GM19099 (cell line): ENCODE data around the gene COL23A1.

Experiments
- POLR2A ChIP-seq: IDR thresholded peaks from 3 replicates; pipeline ENCODE4 v1.6.1; 2011; ENCODE audit warnings: low read depth; ENCODE audit not compliant: insufficient read length; ENCODE audit errors: extremely low read depth

COL23A1 gene

DNA sequence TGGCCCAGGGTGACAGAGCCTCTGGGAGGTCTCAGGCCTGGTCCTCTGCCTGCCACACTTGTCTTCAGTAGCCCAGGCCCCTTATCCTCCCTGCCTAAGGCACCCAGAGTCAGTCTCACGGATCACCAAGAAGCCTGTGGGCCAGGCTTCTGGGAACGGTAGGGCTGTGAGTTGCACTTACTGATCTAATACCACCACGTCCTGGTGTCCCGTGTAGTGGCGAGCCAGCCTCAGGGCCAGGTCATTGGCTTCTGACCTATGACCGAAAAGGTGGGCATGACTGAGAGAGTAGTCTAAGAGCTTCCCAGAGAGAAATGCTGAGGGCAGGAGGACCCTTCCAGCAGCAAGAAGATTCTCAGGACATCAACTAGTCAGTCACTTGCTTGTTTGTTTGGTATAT lies 365.0 kb downstream of the COL23A1 start:
- TF ChIP-seq POLR2A: no peak

DNA sequence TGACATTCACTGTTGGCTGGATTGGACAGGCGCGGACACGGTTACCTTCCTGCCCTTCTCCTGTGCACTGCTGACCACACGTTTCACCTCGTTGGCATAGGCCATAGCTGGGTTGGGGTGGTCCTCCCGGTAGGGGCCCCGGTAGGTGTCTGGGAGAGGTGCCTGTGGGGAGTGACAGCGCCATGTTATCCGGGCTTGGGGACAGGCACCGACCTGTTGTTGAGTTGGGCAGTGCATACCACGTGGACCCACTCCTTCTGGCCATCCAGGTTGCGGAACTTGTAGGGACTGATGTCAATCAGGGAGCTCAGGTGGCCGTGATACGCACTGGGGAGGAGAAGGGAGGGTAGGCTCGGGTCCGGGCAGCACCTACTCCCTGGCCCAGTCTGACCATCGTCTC lies 365.8 kb downstream of the COL23A1 start:
- no peak for TF ChIP-seq POLR2A

DNA sequence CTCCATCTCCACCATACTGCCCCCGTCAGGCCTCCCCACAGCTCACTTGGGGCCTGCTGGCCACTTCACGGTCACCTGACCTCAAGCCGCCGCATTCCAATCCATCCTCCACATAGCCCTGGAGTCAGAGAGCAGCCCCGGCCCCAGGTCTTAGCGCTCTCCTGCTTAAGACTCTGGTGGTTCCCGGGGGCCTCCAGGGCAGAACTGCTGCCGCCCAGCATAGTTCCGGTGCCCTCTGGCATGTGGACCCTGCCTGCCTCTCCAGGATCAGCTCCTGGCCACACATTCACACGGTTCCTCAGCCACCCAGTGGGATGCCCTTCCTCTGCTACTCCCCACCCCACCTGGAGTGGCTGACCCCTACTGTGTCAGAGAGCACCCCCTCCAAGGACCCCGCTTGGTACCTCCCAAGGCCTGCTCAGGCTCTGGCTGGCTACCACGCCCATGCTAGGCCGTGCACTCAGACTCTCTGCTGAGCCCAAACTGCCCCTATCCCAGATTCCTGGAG lies 366.3 kb downstream of the COL23A1 start:
- TF ChIP-seq POLR2A: no peak

DNA sequence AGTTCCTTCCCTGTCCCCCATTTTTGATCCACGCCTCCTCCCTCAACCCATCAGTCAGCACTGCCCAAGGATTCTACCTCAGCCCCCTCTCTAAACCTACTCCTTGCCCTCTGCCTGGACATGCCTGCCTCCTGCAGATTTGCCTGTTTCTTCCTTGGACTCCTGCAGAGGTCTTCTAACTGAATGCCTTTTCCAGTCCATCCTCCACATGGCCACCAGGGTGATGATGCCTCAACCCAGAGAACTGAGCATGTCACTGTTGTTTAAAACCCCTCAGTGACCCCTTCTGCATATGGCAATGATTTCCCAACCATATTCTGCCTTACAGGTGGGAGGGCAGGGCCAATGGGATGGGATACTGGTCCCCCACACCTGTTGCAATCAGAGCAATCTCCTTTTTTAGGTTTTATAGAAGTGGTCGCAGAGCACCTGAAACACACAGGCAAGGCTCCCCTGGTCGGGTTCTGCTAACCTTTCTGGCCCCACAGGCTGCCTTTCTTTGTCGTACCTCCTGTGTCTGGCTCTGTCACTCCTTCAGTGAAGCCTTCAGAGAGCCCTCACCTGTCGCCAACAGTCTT lies 366.9 kb downstream of the COL23A1 start:
- no peak for TF ChIP-seq POLR2A

DNA sequence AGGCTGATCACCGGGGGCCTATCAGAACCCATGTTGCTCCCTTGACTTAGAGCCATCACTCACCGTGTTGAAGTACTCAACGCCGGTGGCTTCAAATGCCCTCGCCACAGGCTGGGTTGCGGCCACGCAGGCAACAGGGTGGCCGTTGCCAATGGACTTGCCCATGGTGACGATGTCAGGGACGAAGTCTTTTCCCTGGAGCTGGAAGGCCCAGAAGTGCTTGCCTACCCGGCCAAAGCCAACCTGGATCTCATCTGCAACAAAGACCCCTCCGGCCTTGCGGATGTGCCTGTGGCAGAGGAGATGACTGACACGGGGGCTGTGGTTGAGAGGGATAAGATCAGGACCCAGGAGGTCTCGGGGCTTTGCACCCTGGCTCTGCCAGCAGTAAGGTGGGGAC lies 367.9 kb downstream of the COL23A1 start:
- TF ChIP-seq POLR2A: no peak

DNA sequence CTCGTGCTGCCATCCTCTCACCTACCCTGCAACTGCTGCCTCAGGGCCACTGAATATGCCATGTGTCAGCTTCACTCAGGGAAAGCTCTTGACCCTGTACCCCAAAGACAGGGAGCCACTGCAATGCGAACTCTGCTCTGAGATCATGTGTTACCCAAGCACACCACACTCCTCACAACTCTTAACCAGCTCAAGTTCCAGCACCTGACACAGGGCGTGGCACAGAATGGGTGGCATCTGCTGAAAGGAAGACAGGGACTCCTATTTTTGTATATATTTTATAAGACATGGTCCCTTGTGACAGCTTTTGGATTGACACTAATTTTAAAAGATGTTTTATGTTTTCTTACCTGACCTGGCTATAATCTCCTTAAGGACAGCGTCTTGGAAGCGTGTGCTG lies 368.3 kb downstream of the COL23A1 start:
- TF ChIP-seq POLR2A: no peak

DNA sequence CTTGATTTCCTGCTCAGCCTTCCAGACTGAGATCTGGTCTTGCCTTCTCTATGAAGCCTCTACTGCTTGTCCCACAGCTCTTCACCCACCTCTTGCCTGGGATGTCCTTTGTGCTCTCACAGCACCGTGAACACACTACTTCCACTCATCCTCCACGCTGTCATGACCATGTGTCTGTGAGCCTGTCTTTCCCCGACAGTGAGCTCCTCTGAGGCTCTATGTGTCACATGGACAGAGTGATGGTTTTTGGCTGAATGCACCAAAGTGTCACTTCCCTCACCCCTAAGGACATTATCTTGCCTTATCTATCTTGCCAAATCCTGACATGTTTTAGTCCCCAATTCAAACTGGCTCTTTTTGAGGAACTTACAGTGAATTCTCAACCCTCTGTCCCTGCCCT lies 368.9 kb downstream of the COL23A1 start:
- TF ChIP-seq POLR2A: no peak

DNA sequence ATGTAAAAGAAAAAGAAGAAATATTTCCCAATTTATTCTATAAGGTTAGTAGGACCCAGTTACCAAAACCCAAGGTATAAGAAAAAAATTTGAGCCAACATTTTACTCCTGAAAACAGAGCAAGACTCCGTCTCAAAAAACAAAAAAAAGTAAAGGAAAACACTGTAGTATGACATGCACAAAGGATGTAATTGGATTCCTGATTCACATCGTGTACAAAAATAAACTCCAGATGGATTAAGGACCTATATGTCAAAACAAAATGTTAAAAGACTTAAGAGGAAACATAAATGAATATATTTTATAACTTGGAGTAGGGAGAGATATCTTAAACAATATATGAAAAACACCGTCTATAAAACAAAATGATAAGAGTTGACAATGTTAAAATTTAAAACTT lies 371.4 kb downstream of the COL23A1 start:
- no peak for TF ChIP-seq POLR2A

DNA sequence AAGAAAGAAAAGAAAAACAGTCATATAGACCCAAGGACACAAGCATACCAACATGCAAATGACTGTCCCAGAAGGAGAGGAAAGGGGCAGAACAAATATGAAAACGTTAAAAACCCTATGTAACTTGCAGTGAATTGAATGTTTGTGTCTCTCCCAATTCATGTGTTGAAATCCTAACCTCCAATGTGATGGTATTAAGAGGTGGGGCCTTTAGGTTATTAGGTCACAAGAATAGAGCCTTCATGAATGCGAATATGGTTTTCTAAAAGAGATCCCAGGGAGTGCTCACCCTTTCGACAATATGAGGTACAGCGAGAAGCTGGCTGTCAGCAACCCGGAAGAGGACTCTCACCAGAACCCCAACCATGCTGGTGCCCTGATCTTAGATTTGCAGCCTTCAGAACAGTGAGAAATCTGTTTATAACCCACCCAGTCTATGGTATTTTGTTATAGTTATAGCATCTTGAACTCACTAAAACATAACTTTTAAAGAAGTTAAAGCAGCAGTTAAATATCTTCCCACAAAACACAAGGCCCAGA lies 371.9 kb downstream of the COL23A1 start:
- no peak for TF ChIP-seq POLR2A

DNA sequence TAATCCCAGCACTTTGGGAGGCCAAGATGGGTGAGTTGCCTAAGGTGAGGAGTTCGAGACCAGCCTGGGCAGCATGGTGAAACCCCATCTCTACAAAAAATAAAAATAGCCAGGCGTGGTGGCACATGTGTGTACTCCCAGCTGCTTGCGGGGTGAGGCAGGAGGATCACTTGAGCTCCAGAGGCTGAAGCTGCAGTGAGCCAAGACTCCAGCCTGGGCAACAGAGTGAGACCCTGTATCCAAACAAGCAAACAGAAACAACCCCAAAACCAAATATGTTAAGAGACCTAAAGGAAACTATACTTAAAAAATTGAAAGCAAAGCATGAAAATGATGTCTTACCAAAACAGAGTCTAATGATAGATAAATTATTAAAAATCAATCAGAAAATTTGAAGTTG lies 373.4 kb downstream of the COL23A1 start:
- TF ChIP-seq POLR2A: no peak

DNA sequence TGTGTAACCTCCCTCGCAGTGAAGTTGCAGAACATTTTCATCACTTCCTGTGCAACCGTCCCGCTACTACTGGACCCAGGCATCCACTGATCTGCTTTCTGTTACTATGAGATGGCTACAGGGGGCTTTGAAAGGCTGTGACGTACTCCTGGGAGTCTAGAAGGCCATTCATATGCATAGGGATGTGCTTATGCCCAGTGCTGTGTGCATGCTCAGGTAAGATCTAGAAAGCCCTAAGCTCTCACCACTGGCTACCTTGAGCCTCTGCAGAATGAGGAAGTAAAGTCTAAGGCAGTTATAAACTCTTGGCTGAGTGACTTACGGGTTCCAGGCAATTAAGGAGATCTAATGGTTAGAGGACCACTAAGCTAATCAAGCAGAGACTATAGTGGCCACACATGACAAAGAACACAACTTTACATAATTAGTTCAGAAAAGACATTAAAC lies 374.1 kb downstream of the COL23A1 start:
- no peak for TF ChIP-seq POLR2A

DNA sequence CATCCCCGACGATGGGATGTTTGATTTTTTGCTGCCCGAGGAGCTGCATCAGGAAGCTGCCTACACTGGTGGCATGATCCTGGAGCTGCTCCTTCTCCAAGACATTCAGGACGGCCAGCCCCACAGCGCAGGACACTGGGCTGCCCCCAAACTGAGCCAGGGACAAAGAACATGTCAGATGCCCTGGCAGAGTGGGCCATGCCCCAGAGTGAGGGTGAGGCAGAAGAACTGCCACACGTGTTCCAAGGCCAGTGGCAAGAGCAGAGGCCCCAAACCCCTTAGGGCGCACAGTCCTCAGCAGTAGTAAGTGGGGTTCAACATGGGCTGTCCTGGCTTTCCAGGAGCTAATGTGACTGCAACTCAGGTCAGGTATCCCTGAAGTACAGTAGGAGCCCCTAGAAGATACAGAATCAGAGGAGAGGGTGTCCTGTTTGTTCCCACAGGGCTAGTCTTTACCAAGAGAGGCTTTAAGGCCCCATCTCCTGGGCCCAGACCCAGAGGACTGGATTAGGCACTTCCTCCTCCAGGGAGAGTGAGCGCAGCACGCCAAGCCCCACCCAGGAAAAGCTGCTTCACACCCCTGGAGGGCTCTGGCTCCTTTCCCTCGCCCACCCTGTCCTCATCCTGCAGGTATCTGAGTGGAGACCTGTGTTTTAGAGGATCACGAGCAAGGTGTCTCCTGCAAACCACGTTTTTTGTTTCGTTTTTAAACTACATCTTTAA lies 374.8 kb downstream of the COL23A1 start:
- no peak for TF ChIP-seq POLR2A

DNA sequence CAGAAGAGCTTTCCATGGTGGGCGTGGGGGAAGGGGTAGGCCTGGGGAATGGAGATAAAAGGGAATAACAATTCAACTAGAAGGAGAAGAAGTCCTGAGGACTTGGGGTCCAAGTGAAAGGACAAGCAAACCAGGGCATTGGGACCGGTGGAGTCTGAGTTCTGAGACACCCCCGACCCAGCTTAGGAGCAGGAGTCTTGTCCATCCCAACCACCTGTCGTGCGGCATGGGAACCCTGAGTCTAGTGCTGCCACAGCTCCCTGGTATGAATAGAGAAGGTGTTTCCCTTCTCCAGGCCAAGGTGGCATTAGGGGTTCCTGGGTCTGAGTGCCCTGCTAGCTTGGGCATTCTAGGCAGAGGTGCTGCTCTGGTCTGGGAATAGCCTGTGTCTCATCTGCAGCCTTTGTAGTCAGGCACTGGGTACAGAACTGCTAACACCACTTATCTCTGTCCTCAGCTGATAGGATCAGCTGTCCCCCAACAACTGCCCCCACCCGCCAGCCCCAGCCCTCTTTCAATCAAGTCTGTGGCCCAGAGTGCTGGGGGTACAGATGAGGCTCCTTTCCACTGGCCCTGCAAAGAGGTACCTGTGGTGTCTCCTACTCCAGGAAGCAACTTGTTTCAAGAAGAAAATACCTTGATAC lies 375.9 kb downstream of the COL23A1 start:
- TF ChIP-seq POLR2A: no peak

DNA sequence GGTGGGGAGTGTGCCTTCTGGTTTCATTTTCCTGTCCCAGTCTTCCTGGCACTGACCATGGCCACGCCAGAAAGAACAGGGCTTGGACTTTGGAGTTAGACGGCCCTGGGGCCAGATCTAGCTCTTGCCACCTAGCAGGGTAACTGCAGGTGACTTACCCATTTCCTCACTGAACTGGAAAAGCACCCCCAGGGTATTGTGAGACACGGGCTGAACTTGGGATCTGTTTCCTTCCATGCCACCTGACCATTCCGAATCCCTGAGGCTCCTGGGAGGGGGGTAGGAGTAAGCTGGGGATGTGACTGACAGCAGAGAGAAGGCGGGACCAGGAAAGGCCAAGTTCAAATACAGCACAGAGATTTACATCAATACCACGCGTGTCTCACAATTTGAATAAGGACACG lies 376.4 kb downstream of the COL23A1 start:
- no peak for TF ChIP-seq POLR2A

DNA sequence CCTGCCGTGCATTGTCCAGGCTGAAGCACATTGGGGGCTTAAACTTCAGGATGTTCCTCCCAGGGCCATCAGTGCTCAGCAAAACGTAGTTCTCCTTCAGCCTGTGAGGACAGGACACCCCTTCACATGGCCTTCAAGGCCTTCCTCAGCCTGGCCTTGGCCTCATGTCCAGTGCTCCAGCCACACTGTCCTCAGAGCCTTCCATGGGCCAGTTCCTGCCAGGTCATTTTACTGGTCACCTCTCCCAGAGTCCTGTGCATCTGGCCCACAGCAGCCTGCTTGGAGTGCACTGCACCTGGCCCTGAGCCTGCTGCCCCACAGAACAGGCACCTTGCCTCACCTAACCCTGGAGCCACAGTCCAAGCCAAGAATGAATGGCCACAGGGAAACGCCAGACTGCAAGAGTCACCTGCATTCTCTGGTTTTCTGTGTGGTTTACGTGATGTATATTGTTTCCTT lies 377.2 kb downstream of the COL23A1 start:
- TF ChIP-seq POLR2A: no peak
